NCI-H2196 (cell line): ENCODE measurements around the gene CCBE1.

ENCODE experiments used
- DNase-seq: peaks from one replicate; lab custom pipeline; 2025; ENCODE audit not compliant: unreplicated experiment; lab: John Stamatoyannopoulos, UW

Gene CCBE1

GRCh38 chr18:59414111-59414653 is 283.0 kb downstream of the CCBE1 start:
- no peak for DNase-seq

DNA sequence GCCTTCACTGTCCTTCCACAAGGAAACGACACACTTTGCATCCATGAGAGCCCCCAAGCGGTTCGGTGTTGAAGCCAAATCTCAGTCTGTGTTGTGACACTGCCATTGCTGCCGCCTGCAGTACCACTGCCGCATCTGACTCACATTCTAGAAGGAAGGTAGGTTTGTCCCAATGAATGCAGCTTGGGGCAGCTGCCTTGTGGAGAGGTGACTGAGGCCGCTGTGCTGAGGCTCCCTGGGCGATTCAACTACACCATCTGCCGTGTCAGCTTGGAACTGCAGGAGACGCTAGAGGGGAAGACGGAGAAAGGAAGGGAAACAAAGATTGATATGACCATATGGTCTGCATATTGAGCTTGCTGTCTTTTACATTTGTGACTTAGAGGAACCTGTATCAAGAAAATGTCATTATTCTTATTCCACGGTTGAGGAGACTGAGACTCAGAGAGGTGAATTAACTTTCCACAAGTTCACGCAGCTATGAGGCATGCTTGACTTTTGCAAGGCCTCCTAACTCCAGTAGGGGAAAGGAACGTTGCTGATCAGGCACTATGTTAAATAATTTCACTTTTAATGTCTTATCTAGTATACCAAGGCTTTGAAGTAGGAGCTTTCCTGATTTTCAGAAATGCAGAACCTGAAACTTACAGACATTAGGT is 294.7 kb downstream of the CCBE1 start:
- peak; percentile 94 for DNase-seq

DNA sequence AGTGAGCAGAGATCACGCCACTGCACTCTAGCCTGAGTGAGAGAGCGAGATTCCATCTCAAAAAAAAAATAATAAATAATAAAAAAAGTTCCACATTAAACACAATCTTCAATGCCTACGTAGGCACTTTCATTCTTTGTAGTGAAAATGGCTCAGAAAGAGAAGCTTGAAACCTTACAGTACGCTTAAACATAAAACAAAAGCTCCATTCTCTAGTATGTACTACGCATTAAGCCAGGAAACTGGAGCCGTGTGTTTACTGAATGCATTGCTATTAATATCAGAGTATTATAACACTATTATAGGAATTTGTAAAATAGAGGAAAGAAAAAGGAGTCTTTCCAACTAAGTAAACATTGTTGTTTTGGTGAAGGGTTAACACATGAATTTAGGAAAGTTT is 296.8 kb downstream of the CCBE1 start:
- no peak for DNase-seq

GRCh38 chr18:59395226-59396175 is 301.7 kb downstream of the CCBE1 start:
- DNase-seq: no peak

- DNase-seq: no peak
Observed at GRCh38 chr18:59393381-59393780, 303.8 kb downstream of the CCBE1 start.

DNA sequence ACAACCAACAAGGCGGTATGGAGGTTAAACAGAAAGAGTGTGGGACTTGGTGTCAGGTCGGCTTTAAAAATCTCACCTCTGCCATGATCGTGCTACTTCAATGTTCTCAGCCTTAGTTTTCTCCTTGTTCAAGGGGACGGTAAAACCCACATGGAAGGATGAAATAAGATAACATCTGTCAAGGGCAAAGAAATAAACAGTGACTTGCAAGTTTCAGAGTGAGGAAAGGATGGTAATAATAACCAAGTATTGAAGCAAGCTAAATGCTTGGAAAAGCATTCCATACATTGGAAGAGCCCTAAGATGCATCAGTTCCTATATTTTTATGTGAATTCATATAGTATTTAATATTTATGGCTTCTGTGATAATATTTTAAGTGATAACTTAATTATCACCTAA is 308.4 kb downstream of the CCBE1 start:
- no peak for DNase-seq

- no peak for DNase-seq
Observed at GRCh38 chr18:59387687-59388565, 309.3 kb downstream of the CCBE1 start.

- no peak for DNase-seq
Observed at GRCh38 chr18:59386909-59387686, 310.1 kb downstream of the CCBE1 start.

- no peak for DNase-seq
Observed at GRCh38 chr18:59385191-59385590, 312.0 kb downstream of the CCBE1 start.

- DNase-seq: no peak
Observed at GRCh38 chr18:59383851-59384250, 313.4 kb downstream of the CCBE1 start.

- DNase-seq: no peak
Observed at GRCh38 chr18:59382383-59382782, 314.8 kb downstream of the CCBE1 start.

DNA sequence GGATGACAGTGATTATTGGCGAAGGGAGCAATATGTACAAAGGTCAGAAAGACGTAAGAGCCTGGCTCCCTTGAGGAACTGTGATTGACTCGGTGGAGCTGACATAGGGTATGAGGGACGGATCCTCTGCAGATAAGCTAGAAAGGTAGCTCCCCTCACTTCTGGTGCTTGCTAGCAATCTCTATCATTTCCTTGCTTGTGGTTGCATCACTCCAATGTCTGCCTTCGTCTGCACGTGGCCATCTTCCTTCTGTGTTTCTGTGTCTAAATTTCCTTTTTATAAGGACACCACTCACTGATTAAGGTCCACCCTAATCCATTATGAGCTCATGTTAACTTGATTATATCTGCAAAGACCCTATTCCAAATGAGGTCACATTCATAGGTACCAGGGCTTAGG is 315.3 kb downstream of the CCBE1 start:
- DNase-seq: no peak
